GM12865 (cell line): Measurements from ENCODE around the gene NT5E.
"Not testable (repeated sequence)": the region's sequence is repeated elsewhere in the genome, so short reads cannot be mapped to it uniquely, and the experiment has no call there.

ENCODE experiments used
- DNase-seq: peaks from one replicate; pipeline ENCODE4 v3.0.0; 2010; ENCODE audit warnings: low read depth
- H3K4me3 ChIP-seq: 2 replicates; pipeline ENCODE4 v1.5.1; 2011; ENCODE audit warnings: mild to moderate bottlenecking, low read depth, low read length, control low read depth
- CTCF ChIP-seq: IDR thresholded peaks from 2 replicates; pipeline ENCODE4 v1.5.1; 2011; ENCODE audit warnings: low read length, control low read depth, low read depth, inconsistent platforms; ENCODE audit not compliant: insufficient read depth; ENCODE audit errors: missing control alignments

The NT5E gene

GRCh38 chr6:85494547-85495536 lies 45.0 kb downstream of the NT5E start:
- DNase-seq = no peak
- H3K4me3 ChIP-seq = no peak overlapping the region
- TF ChIP-seq CTCF = no peak

DNA sequence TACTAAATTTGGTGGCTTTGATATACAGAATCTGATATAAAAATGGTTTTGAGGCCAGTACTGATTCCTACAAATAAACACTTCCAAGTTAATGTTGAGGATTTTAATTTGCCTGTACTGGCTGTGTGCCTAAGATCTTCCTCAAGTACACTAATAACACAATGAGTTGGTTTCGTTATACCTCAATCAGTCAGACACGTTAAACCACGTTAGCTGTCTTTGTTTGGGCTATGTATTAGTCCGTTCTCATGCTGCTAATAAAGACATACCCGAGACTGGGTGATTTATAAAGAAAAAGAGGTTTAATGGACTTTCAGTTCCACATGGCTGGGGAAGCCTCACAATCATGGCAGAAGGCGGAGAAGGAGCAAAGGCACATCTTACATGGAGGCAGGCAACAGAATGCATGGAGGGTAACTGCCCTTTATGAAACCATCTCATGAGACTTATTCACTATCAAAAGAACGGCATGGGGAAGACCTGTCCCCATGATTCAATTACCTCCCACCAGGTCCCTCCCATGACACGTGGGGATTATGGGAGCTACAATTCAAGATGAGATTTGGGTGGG lies 46.2 kb downstream of the NT5E start:
- TF ChIP-seq CTCF = no peak
- DNase-seq = peak; percentile 46
- no peak overlapping the region for H3K4me3 ChIP-seq

GRCh38 chr6:85496856-85497255 lies 47.0 kb downstream of the NT5E start:
- DNase-seq = no peak
- H3K4me3 ChIP-seq = no peak overlapping the region
- no peak for TF ChIP-seq CTCF

GRCh38 chr6:85498596-85499258 lies 48.8 kb downstream of the NT5E start:
- H3K4me3 ChIP-seq = no peak overlapping the region
- DNase-seq = no peak
- TF ChIP-seq CTCF = no peak

- no peak overlapping the region for H3K4me3 ChIP-seq
- peak; percentile 21 for DNase-seq
- TF ChIP-seq CTCF = no peak
Observed at GRCh38 chr6:85506441-85507093, 56.7 kb downstream of the NT5E start.

- no peak for TF ChIP-seq CTCF
- H3K4me3 ChIP-seq = no peak overlapping the region
- DNase-seq = no peak
Observed at GRCh38 chr6:85516168-85516567, 66.3 kb downstream of the NT5E start.

- H3K4me3 ChIP-seq, DNase-seq: not testable (repeated sequence)
Observed at GRCh38 chr6:85524281-85524680, 74.4 kb downstream of the NT5E start.
